HFF-Myc (cell line): ENCODE measurements around the gene MRPS6.

Experiments used
- DNase-seq: peaks from one replicate; pipeline ENCODE4 v3.0.0-alpha.2; 2011; ENCODE audit warnings: low read depth; ENCODE audit errors: extremely low read depth
- H3K4me3 ChIP-seq: replicated peaks from 2 replicates; pipeline ENCODE4 v1.5.1; 2011; ENCODE audit warnings: low read depth, mild to moderate bottlenecking, control low read depth, low read length
- TF ChIP-seq, protein P1 (sequence below): IDR thresholded peaks from 2 replicates; pipeline ENCODE4 v1.5.1; 2012; ENCODE audit warnings: mild to moderate bottlenecking, low read depth, low read length, control low read depth; ENCODE audit errors: missing control alignments

MRPS6 gene

DNA sequence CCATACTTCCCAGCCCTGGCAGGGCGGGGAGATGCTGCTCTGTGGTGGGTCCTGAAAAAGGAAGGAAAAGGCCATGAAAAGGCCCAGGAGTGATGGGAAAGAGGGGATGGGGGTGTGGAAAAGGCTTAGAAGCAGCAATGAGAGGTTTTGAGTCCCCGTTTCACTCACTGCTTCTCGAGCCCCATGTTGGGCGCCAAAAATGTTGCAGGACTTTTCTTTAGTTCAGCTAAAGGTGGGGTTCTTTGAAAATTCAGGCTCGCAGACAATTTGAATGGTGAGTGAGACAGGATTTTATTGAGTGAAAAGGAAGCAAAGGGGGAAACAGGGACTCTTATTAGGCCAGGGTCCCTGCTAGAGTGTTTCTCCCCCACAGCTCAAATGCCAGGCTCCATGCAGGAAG lies 93.1 kb downstream of the MRPS6 start:
- no peak overlapping the region for H3K4me3 ChIP-seq
- no peak for DNase-seq
- TF ChIP-seq, protein P1, sequence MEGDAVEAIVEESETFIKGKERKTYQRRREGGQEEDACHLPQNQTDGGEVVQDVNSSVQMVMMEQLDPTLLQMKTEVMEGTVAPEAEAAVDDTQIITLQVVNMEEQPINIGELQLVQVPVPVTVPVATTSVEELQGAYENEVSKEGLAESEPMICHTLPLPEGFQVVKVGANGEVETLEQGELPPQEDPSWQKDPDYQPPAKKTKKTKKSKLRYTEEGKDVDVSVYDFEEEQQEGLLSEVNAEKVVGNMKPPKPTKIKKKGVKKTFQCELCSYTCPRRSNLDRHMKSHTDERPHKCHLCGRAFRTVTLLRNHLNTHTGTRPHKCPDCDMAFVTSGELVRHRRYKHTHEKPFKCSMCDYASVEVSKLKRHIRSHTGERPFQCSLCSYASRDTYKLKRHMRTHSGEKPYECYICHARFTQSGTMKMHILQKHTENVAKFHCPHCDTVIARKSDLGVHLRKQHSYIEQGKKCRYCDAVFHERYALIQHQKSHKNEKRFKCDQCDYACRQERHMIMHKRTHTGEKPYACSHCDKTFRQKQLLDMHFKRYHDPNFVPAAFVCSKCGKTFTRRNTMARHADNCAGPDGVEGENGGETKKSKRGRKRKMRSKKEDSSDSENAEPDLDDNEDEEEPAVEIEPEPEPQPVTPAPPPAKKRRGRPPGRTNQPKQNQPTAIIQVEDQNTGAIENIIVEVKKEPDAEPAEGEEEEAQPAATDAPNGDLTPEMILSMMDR: no peak

DNA sequence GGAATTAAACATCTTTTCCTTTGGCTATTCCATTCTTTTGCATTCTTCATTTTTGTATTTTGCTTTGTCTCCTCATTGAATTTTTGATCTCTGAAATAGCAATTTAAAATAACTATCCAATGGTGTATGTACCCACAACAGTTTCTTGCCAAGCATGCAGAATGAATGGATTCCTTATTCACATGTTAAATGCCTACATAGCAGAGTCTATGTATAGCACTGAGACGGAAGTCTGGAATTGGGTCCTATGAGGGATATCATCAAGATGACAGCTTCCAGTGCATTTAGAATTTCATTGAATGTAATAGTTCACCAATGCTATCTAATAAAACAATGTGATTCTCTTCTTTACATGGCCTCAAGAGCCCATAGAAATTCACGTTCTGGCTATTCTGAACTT lies 97.5 kb downstream of the MRPS6 start:
- TF ChIP-seq, protein P1: no peak
- no peak for DNase-seq
- no peak overlapping the region for H3K4me3 ChIP-seq

GRCh38 chr21:34174470-34174869 lies 101.1 kb downstream of the MRPS6 start:
- TF ChIP-seq, protein P1: no peak
- no peak for DNase-seq
- no peak overlapping the region for H3K4me3 ChIP-seq

- no peak overlapping the region for H3K4me3 ChIP-seq
- DNase-seq: no peak
- TF ChIP-seq, protein P1: no peak
These were observed 103.1 kb downstream of the MRPS6 start for GRCh38 chr21:34176448-34176847.

- H3K4me3 ChIP-seq: no peak overlapping the region
- TF ChIP-seq, protein P1: no peak
- no peak for DNase-seq
These were observed 104.7 kb downstream of the MRPS6 start for GRCh38 chr21:34177919-34178567.

GRCh38 chr21:34179204-34179935 lies 106.0 kb downstream of the MRPS6 start:
- TF ChIP-seq, protein P1: no peak
- H3K4me3 ChIP-seq: no peak overlapping the region
- no peak for DNase-seq

GRCh38 chr21:34180407-34180806 lies 107.0 kb downstream of the MRPS6 start:
- no peak overlapping the region for H3K4me3 ChIP-seq
- TF ChIP-seq, protein P1: no peak
- no peak for DNase-seq
